Cardiac muscle cell (in vitro differentiated cells and primary cell): ENCODE results near the gene TMEM225B. TPM values are rescaled to one million over a fixed set of nuclear protein-coding genes. Genes with fewer than 3 reads are reported as not detected.
"Not testable (repeated sequence)": the region's sequence is repeated elsewhere in the genome, so short reads cannot be mapped to it uniquely, and the experiment has no call there.

Source experiments
- DNase-seq, 2 donors: peaks; one replicate each; pipeline versions ENCODE4 v3.0.0 to v3.0.0-alpha.2; 2010 to 2017; ENCODE audit warnings: low read depth in 1 of 2, low spot score in 1 of 2
- H3K27ac ChIP-seq: fragments of 200-600 bp; sonication (generic); 2 replicates; pipeline ENCODE4 v1.5.1; 2016
- H3K27me3 ChIP-seq: fragments of 200-600 bp; sonication (generic); 2 replicates; pipeline ENCODE4 v1.6.0; 2016; ENCODE audit warnings: control low read depth
- H3K36me3 ChIP-seq: fragments of 200-600 bp; sonication (generic); 2 replicates; pipeline ENCODE4 v1.5.1; 2016; ENCODE audit warnings: control low read depth
- H3K4me1 ChIP-seq: fragments of 200-600 bp; sonication (generic); 2 replicates; pipeline ENCODE4 v1.8.1; 2017; ENCODE audit warnings: low read depth, mild to moderate bottlenecking, mixed run types
- H3K4me3 ChIP-seq: fragments of 200-600 bp; sonication (generic); 2 replicates; pipeline ENCODE4 v1.5.1; 2016; ENCODE audit warnings: mild to moderate bottlenecking
- H3K9me3 ChIP-seq: fragments of 200-600 bp; sonication (generic); 2 replicates; pipeline ENCODE4 v1.5.1; 2017; ENCODE audit warnings: low read depth, mild to moderate bottlenecking, control low read depth
- CTCF ChIP-seq: IDR thresholded peaks from 2 replicates; pipeline ENCODE4 v1.5.1; 2012; ENCODE audit warnings: low read depth, mild to moderate bottlenecking, low read length
- polyA plus RNA-seq: library from polyadenylated mRNA; unstranded; fragments of >200 nt; fragmentation: Nextera tagmentation; extraction: Ambion mirVana; gene quantifications from 2 replicates; pipeline ENCODE4 v1.2.1, GENCODE V29; 2016
- total RNA-seq: library from RNA; depleted of rRNA; stranded (reverse); fragments of >200 nt; gene quantifications from 2 replicates; pipeline ENCODE4 v1.2.3, GENCODE V29; 2016

The TMEM225B gene
- total and polyA plus RNA-seq, 2 experiments from 2014 or later, result 0.17 to 2.3 TPM

DNA sequence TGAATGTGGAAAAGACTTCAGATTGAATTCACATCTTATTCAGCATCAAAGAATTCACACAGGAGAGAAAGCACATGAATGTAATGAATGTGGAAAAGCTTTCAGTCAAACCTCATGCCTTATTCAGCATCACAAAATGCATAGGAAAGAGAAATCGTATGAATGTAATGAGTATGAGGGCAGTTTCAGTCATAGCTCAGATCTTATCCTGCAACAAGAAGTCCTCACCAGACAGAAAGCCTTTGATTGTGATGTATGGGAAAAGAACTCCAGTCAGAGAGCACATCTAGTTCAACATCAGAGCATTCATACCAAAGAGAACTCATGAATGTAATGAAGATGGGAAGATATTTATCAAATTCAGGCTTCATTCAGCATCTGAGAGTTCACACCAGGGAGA lies 24.8 kb upstream of the TMEM225B start:
- no peak for TF ChIP-seq CTCF
- DNase-seq, result no peak
- peaks cover 38% of the 10 kb centered on the region for H3K36me3 ChIP-seq
- peak overlapping the region; percentile 6 for H3K27ac ChIP-seq
- no peaks in the 10 kb centered on the region for H3K9me3 ChIP-seq
- H3K27me3 ChIP-seq, result no peaks in the 10 kb centered on the region
- H3K4me1 ChIP-seq, result no peaks in the 10 kb centered on the region
- H3K4me3 ChIP-seq, result no peak overlapping the region

DNA sequence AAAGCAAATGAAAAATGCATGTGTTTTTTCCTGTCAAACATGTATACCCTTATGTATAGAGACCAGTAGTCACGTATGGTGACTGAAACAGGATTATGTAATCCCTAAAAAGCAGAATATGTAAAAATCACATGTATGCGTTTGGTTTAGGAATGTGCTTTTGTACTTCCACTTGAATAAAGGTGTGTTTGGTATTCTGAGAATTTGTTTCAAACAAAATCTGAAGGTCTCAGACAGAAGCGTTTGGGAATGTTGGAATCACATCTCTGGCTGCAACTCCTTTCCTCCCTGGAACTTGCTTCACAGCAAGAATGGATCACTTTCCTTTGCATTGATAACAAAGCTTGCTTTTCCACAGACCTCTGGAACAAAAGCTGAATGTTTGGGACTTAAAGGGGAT lies 21.8 kb upstream of the TMEM225B start:
- Histone ChIP-seq H3K27me3 (no peaks in the 10 kb centered on the region), H3K36me3 (peaks cover 22% of the 10 kb centered on the region), H3K4me3 (no peak overlapping the region), H3K4me1 (no peaks in the 10 kb centered on the region), H3K9me3 (no peaks in the 10 kb centered on the region), H3K27ac (no peak overlapping the region)
- no peak for DNase-seq
- no peak for TF ChIP-seq CTCF

- peak overlapping the region; percentile 42 for H3K4me3 ChIP-seq
- H3K4me1 ChIP-seq, result no peaks in the 10 kb centered on the region
- DNase-seq, result no peak
- H3K27ac ChIP-seq, result no peak overlapping the region
- no peaks in the 10 kb centered on the region for H3K27me3 ChIP-seq
- H3K9me3 ChIP-seq, result no peaks in the 10 kb centered on the region
- no peaks in the 10 kb centered on the region for H3K36me3 ChIP-seq
- TF ChIP-seq CTCF, result no peak
These were observed 18.6 kb upstream of the TMEM225B start for GRCh38 chr7:99579281-99579955.

GRCh38 chr7:99579956-99580777 lies 17.9 kb upstream of the TMEM225B start:
- TF ChIP-seq CTCF, result peak; percentile 45
- DNase-seq, result peak; percentile 35 to 86
- no peaks in the 10 kb centered on the region for H3K9me3 ChIP-seq
- no peaks in the 10 kb centered on the region for H3K36me3 ChIP-seq
- peak overlapping the region; percentile 20 for H3K27ac ChIP-seq
- no peaks in the 10 kb centered on the region for H3K4me1 ChIP-seq
- H3K4me3 ChIP-seq, result peak overlapping the region; percentile 42
- no peaks in the 10 kb centered on the region for H3K27me3 ChIP-seq

DNA sequence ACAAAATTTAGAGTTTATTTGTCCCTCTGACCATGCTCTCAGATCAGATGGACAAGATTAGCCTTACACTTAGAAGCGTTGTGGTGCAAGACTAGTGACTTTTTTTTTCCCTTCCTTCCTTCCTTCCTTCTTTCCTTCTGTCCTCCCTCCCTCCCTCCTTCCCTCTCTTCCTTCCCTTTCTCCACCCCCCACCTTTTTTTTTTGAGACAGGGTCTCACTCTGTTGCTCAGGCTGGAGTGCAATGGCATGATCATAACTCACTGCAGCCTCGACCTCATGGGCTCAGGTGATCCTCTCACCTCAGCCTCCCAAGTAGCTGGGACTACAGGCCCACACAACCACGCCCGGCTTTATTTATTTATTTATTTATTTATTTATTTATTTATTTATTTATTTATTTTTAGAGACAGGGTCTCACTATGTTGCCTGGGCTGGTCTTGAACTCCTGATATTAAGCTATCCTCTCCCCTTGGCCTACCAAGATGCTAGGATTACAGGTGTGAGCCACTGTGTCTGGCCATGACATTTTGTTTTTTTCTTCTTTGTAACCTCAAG lies 17.2 kb upstream of the TMEM225B start:
- Histone ChIP-seq H3K27ac (peak overlapping the region; percentile 20), H3K4me3 (peak overlapping the region; percentile 42)
- H3K36me3 ChIP-seq, H3K4me1 ChIP-seq, DNase-seq, H3K9me3 ChIP-seq, H3K27me3 ChIP-seq: not testable (repeated sequence)

- Histone ChIP-seq H3K27me3 (no peaks in the 10 kb centered on the region), H3K9me3 (peaks cover 5% of the 10 kb centered on the region), H3K4me3 (no peak overlapping the region), H3K36me3 (no peaks in the 10 kb centered on the region), H3K4me1 (no peaks in the 10 kb centered on the region), H3K27ac (no peak overlapping the region)
- TF ChIP-seq CTCF, result no peak
- no peak for DNase-seq
These were observed 9.2 kb upstream of the TMEM225B start for GRCh38 chr7:99588868-99589267.
